GM18502 (cell line): ENCODE results near the gene ASXL3.
A peak's percentile ranks its signal among the peaks of the same experiment; 100 is the strongest.

Experiments used
- ATAC-seq: cut with Tn5 transposase; IDR thresholded peaks from one replicate; pipeline ENCODE4 v1.9.1; 2021; ENCODE audit warnings: mild to moderate bottlenecking; ENCODE audit not compliant: unreplicated experiment, poor library complexity

ASXL3 gene

DNA sequence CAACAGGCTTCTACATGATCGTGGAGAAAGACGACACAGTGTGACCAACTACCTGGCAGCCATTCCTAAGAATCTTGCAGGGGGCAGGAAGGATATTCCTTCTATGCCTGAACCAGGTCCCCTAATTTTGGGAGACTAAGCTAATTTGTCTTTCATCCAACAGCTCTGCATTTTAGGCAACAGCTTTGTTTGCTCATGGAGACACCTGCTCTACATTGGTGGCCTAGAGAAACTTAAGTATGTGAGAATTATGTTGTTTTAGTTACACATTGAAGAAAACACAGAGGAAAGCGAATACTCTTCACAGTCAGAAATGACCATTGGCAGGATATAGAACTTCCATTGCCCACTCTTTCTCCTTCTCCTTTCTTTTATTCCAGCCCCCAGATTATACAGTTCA is 75.2 kb downstream of the ASXL3 start:
- no peak for ATAC-seq

DNA sequence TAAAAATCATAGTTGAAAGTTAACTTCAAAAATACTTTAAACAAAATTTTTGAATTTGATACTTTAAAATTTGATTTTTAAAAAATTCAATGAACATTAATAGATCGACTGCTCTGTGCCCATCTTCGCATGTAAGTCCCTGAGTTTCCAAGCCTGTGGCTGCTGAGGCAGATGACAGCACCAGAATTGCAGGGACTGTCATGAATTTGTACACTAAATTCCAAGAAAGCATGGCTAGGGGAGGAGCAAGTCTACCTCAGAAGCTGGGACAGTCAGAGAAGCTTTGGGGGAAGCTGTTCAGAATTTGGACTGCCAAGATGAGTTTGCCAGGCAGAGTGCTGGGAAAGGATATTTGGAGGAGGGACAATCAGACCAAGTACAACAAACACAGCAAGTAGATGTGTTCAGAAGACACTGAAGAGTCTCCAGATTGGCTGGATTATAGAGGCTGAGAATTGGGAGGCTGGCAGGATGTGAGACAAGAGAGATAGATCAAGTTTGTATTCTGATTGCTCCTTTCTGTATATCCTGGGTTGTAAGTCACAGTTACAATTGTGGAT is 79.0 kb downstream of the ASXL3 start:
- ATAC-seq: no peak

DNA sequence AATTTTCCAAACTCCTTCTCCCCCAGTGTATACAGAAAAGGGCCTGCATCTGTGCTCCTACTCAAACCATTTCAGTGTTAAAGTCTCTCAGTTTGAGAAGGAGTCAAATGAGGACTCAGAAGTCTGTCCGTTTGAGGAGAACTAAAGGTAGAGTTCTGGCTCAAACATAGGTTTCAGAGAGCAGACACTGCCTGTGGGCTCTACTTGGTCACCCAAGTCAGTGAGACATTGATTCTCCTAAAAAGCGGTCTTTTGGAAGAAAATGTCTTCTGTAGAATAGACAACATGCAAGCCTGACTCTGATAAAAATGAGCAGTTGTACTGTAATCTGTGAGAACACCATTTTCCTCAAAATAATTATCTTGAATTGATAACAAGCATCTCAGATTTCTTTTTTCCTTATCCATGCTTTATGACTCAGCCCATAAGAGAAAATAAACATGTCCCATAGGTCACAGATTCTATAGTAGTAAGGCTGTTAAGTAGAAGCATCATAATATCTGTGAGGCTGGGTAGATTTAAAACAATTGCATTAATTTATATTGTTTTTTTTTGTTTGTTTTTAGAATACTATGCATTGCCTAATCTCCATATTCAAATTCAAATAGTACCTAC is 82.8 kb downstream of the ASXL3 start:
- no peak for ATAC-seq

GRCh38 chr18:33664241-33664874 is 86.3 kb downstream of the ASXL3 start:
- no peak for ATAC-seq

GRCh38 chr18:33665187-33665586 is 87.2 kb downstream of the ASXL3 start:
- ATAC-seq: no peak

- no peak for ATAC-seq
Observed at GRCh38 chr18:33665641-33666040, 87.6 kb downstream of the ASXL3 start.

DNA sequence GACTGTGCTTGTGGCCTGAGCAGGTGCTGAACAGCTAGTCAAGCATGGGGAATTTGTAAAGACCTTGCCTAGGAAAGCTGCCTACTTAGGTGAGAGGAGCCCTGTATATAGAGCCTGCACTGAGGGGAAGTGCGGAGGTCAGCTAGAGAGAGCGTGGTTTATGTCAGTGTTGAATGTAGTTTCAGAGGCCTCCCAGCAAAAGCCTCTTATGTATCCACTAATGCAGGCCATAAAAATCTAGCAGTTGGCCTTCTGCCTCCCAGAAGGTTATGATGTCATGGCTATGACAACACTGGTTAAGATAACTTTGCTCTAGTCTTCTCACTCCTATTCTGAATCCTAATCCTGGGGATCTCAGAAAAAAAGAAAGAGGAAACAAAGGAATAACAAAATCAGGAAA is 88.9 kb downstream of the ASXL3 start:
- ATAC-seq: no peak

DNA sequence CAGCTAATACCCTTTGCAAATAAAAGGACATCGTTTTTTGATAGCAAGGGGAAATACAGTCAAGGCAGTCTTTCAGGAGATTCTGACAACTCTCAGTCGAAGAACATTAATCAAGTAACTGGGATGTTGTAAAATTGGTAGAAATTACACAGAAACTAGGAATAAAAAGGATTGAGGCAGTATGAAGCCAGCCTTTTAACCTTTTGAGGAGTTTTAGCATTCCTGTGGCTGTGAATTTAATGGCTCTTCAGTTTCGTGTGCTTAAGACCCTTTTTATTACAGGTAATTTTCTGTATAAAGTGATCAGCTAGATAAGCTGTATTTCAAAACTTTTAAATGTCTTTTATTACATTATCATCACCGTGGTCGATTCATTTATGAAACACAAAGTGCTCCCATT is 91.6 kb downstream of the ASXL3 start:
- no peak for ATAC-seq

GRCh38 chr18:33670029-33670428 is 92.0 kb downstream of the ASXL3 start:
- ATAC-seq: no peak

GRCh38 chr18:33673689-33674088 is 95.7 kb downstream of the ASXL3 start:
- ATAC-seq: no peak

DNA sequence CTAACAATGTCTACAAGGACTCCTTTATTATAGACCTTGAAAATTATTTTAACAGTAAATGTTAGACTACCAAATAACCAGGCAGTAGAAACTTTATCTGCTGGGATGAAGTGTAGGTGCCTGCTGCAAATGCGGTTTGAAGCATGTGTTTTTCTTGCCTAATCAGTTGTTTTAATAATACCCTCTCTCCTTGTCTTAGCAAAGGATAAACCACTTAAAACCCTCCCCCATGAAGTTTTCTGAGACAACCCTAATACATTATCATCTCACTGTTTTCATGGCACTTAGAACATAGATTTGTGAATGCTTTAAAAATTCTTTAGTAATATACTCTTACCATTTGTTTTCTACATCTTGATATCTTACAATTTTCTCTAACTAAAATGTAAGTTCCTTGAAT is 98.6 kb downstream of the ASXL3 start:
- no peak for ATAC-seq

GRCh38 chr18:33677891-33678290 is 99.9 kb downstream of the ASXL3 start:
- ATAC-seq: no peak

GRCh38 chr18:33682436-33682835 is 104.4 kb downstream of the ASXL3 start:
- no peak for ATAC-seq

DNA sequence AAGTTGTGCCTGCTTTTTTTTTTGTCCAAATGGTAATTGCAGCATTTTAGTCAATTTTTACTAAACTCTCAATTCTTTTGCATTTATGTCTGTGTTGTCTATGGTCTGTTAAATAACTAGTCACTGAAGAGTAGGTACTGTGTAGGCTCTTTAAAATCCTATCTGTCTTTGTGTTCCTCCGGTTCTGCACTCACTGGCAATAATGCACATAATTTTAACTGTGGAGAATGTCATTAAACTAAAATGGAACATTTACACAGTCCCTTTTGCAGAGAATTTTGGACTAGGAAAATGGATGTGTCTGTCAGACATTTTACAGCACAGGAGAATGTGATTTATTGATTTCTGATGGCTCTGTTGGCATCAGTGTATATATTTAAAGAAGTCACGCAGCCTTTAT is 116.6 kb downstream of the ASXL3 start:
- ATAC-seq: no peak

DNA sequence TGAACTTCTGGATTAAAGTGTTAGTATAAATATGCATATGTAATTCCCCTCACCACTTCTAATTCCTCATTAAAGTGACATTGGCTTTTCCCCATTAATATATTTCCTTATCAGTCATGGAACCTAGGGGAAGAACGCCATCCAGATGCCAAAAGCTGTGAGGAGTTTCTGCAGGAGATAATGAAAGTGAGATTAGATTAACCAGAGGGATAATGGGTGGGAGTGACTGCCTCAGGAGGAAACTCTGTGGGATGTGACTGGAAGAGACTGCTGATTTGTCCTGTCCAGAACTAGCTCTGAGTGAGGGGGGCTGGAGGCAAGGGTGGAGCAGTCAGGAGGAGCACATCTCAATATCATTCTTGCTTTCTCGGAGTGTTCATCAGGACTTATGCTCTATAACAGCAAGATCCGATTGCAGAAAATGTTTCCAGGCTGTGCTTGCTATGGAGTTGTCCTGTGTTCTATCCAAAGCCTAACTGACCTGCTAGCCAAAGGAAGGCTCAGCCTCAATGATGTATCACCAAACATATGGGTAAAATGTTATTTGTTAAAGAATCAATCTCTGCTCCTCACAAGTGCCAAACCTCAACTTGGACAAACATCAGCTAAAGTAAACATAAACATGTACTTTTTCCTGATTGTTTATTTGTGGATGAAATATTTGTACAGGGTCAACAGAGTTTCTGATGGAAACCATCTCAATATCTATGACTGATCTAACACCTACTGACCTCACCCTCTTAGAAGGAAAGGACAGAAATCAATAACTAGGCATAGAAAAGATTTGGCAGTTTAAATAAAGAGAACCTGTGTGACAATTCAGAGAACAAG is 118.5 kb downstream of the ASXL3 start:
- ATAC-seq: no peak

GRCh38 chr18:33697498-33697897 is 119.5 kb downstream of the ASXL3 start:
- no peak for ATAC-seq

DNA sequence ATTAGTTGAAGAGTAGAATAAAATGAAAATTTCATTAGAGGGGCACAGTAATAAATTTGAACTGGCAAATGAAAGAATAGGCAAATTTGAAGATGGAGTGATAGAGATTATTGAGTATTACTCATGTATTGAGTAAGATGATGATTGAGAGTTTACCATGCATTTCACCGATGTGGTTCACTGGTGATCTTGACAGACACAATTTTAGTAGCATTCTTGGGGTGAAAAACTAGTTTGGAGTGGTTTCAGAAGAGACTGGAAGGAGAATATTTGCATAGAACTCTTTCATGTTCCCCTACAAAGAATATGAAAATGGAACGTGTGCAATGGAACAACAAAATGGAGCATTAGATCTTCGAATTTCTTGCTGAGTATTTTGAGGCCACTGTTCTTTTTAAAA is 121.4 kb downstream of the ASXL3 start:
- ATAC-seq: no peak

GRCh38 chr18:33700513-33700976 is 122.5 kb downstream of the ASXL3 start:
- peak; percentile 84 for ATAC-seq

GRCh38 chr18:33702625-33703024 is 124.6 kb downstream of the ASXL3 start:
- ATAC-seq: no peak

DNA sequence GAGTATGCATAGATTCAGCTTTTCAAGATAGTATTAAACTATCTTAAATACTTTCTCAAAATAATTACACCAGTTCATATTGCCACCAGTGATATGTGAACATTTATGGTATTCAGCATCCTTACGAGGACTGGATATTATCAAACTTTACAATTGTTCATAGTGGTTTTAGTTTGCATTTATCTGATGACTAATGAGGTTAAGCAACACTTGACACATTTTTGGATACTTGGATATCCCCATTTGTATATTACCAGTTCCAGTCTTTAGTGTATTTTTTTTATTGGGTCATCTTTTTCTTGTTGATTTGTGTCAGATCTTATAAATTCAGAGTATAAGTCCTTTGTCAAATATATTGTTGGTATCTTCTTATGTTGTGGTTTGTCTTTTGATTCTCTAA is 128.4 kb downstream of the ASXL3 start:
- no peak for ATAC-seq

DNA sequence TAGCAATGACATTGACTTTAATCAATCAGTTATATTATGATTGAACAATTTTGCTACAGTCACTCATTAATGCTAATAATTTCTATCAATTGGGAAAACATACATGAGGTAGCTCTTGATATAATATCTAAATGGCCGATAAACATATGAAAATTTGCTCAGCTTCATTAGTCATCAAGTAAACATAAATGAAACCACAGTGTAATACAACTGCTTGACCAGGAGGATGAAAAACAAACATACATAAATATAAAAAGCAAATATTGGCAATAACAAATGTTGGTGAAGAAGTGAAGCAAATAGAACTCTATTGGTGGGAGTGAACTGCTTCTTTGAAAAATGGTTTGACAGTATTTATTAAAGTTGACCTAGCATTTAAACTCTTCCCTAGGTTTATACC is 130.9 kb downstream of the ASXL3 start:
- no peak for ATAC-seq
